ENCODE data around the gene ACSM6.
"Not testable (repeated sequence)": the region's sequence is repeated elsewhere in the genome, so short reads cannot be mapped to it uniquely, and the experiment has no call there.

ACSM6 gene

GRCh38 chr10:95193944-95194343 is at the start of gene ACSM6:
Gene ACSM6 (plus strand): TSS chr10:95194238. CDS start chr10:95194486, 248 bp downstream.
- FAIRE-seq, result no peak

DNA sequence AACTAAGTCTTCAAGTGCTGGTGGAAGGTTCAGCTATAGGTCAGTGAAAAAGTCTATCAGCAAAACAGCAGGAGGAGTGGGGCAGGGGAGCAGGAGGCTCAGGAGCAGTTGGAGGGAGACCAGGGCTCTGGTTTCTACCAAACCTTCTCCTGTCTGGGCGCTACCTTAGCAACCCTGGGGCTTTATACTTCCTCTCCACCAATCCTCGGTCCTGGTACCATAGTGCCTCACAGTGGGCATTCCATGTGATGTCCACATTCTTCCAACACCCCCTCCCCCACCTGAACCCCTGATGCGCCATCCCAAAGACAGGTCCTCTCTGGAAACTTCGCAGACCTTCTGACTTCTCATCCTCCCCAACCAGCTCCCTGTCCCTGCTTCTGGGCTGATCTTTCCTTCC is 25.3 kb upstream of the ACSM6 start:
- FAIRE-seq, result no peak

GRCh38 chr10:95169522-95169921 is 24.5 kb upstream of the ACSM6 start:
- FAIRE-seq, result no peak

GRCh38 chr10:95170790-95171189 is 23.2 kb upstream of the ACSM6 start:
- no peak for FAIRE-seq

DNA sequence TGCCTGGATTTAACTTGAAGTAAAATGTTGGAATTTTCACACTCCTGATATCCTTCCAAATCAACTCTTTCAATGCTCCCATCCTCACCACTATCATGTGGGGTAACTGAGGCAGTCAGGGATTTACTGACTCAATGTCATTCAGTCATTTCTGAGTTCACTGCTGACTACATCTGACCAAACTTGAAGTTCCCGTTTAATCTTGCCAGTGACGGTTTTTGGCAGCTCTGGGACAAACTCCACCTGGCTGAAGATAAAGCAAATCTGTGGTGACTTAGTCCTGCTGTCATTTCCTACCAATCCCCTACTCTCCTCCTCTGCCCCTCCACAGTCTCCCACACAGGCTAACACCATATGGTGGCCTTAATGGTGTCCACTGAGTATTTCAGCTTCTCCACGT is 22.7 kb upstream of the ACSM6 start:
- no peak for FAIRE-seq

DNA sequence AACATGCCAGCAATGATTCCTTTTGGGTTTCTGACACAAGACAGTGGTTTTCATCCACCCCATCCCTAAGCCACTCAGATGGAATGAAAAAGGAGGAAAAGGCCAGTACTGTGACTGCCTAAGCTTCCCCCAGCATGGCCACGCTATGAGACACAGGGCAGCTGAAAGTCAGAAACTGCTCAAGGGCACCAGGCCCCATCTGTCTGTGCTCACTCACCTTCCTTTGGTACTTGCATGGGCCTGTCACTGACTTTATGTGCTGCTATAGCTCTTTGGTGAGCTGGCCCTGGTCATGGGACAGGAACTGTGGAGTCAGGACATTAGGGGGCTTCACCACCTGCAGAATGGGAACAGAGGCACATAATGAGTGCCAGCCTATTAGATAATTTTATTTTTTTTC is 21.2 kb upstream of the ACSM6 start:
- FAIRE-seq, result no peak

DNA sequence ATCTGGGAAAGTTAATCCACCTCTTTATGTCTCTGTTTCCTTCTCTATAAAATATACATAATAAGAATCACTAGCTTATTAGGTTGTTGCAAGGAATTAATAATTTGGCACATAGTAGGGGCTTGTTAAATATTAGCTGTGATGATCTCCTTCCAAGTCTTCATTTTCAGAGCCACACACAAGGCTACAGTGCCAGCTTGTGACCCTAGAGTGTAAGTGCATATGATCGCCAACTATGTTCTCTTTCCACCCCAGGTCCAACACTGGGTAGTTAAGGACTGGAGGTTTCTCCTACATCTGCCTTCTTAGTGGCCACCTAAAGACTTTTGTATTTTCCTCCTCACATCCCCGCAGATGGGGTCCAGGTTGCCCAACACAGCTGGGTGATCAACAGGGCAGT is 17.9 kb upstream of the ACSM6 start:
- no peak for FAIRE-seq

- no peak for FAIRE-seq
These were observed 16.6 kb upstream of the ACSM6 start for GRCh38 chr10:95177429-95177828.

DNA sequence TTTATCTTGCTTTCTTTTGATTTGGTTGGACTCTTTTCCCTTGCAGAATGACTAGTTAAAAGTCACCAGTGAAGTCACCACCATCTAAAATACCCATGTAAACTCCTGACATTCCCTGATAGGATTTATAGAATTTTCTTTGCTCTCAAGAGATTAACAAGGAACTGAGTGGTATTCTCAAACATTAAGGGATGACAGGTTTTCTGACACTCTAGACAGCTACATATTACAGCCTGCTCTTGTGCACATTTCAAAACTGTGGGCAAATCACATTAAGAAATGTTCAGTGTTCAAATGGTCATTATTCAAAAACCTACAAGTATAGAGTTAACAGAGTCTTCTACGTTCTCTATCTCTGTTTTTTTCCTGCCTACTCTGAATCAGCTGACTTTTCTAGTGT is 15.8 kb upstream of the ACSM6 start:
- FAIRE-seq, result no peak

- no peak for FAIRE-seq
These were observed 15.2 kb upstream of the ACSM6 start for GRCh38 chr10:95178797-95179196.

- no peak for FAIRE-seq
These were observed 12.3 kb upstream of the ACSM6 start for GRCh38 chr10:95181726-95182125.

- no peak for FAIRE-seq
These were observed 10.5 kb upstream of the ACSM6 start for GRCh38 chr10:95183271-95184230.

DNA sequence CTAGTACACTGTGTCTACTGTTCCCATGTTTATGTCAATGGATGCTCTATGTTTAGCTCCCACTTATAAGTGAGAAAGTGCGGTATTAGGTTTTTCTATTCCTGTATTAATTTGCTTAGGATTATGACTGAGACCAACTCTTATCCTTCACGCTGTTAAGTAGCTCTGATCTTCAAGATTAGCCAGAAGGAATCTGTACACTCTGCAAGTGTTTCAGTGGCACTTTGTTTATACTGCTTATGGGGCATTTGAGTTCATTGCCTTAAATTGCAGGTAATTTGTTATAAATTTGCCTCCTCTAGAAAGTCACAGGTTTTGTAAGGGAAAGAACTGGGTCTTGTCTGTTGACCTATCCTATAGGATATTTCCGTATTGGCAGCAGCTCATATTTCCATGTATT is 6.4 kb upstream of the ACSM6 start:
- no peak for FAIRE-seq

GRCh38 chr10:95188593-95188992 is 5.4 kb upstream of the ACSM6 start:
- no peak for FAIRE-seq

- no peak for FAIRE-seq
These were observed 2.0 kb downstream of the ACSM6 start for GRCh38 chr10:95196046-95196445.

GRCh38 chr10:95201736-95202135 is 7.7 kb downstream of the ACSM6 start:
- FAIRE-seq, result no peak

- not testable (repeated sequence) for FAIRE-seq
These were observed 8.8 kb downstream of the ACSM6 start for GRCh38 chr10:95202865-95203264.

- no peak for FAIRE-seq
These were observed 14.8 kb downstream of the ACSM6 start for GRCh38 chr10:95208702-95209391.

DNA sequence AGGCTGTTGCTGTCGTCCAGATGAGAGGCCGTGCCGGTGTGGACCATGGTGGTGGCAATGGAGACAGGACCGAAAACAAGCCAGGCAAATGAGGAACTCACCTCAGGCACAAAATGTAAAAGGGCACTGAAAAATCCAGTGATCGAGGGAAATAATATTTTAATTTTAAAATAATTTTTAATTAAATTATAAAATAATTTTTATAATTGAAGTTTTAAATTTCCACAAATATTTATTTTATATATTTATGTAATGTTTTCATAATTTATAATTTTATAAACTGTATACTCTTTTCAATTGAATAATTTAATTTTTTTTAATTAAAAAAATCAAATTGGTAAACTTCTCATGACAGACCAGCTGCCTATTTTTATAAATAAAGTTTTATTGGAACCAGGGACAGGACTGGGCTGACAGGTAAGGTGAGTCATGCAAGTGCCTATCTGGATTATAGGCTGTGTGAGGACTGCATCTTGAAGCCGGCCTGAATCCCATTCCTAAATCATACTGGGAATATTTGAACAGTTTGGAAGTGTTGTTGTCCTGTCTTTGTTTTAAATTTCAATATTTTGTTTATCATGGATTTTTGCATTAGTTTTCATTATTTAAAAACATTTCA is 15.6 kb downstream of the ACSM6 start:
- FAIRE-seq, result peak; percentile 80

- FAIRE-seq, result no peak
These were observed 17.7 kb downstream of the ACSM6 start for GRCh38 chr10:95211606-95212279.

GRCh38 chr10:95214369-95214768 is 20.3 kb downstream of the ACSM6 start:
- no peak for FAIRE-seq

DNA sequence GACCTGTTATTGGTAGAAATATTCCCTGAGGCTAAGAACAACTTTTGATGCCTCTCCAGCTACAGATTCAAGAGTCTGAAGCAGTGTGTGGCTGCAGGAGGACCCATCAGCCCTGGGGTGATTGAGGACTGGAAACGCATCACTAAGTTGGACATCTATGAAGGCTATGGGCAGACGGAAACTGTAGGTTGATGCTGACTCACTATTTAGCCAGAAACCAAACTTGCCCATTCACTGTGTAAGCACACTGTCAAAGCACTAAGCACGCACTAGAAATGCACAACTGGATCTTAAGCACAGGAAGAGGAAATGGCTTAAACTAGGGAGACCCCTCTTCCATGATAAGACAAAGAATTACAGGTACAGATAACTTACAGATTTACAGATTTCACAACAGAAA is 20.8 kb downstream of the ACSM6 start:
- no peak for FAIRE-seq

DNA sequence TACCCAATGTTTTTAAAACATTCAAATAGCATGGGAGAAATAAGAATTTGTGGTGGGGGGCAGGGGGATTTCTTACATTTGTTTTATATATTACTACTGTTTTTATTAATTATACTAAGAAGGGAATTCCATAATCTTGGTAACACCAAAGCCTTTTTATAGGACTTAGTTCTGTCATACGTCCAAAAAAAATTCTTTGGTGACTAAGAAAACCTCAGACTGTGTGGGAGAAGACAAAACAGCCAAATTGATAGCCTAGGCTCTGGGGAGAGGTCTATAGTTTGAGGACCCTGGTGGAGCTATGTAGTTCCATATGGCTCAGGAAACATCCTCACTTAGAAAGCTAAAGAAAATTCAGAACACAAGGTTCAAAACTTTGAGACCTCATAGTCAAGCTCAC is 23.4 kb downstream of the ACSM6 start:
- no peak for FAIRE-seq
